IPS-20b (cell line): ENCODE measurements around the gene GDE1.

Experiments
- H3K27ac ChIP-seq: one replicate; pipeline ENCODE4 v1.5.1; 2013; ENCODE audit warnings: low read length
- H3K27me3 ChIP-seq: 2 replicates; pipeline ENCODE4 v1.6.1; 2013; ENCODE audit warnings: mild to moderate bottlenecking, low read length, inconsistent platforms; ENCODE audit not compliant: insufficient read depth
- H3K36me3 ChIP-seq: 2 replicates; pipeline ENCODE4 v1.6.1; 2013; ENCODE audit warnings: low read depth, mild to moderate bottlenecking, inconsistent platforms, low read length, moderate library complexity; ENCODE audit not compliant: insufficient read depth
- H3K4me1 ChIP-seq: 2 replicates; pipeline ENCODE4 v1.6.1; 2013; ENCODE audit warnings: mild to moderate bottlenecking, control low read depth, inconsistent platforms, low read length, moderate library complexity; ENCODE audit not compliant: insufficient read depth
- H3K4me3 ChIP-seq: 2 replicates; pipeline ENCODE4 v1.5.1; 2013; ENCODE audit warnings: mild to moderate bottlenecking, low read length, inconsistent platforms
- H3K9ac ChIP-seq: 2 replicates; pipeline ENCODE4 v1.6.1; 2013; ENCODE audit warnings: low read depth, mild to moderate bottlenecking, inconsistent platforms, low read length, moderate library complexity
- H3K9me3 ChIP-seq: 2 replicates; pipeline ENCODE4 v1.6.1; 2013; ENCODE audit warnings: mild to moderate bottlenecking, low read depth, low read length, inconsistent platforms; ENCODE audit not compliant: insufficient read depth

GDE1 gene

DNA sequence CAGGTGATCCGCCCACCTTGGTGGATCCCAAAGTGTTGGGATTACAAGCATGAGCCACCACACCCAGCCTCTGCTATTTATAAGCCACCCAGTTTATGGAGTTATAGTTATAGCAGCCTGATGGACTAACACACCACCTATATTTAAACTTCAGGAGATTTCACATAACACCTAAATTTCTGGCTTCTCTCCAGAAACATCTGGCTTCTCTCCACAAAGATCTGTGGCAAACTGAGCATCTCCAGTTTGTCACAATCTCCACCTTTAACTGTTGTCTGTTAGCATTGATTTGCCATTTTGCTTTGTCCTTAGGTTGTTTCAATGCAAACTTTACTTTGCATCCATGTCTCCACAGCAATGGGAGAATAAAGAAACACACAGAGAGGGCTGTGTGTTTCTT lies 39.6 kb downstream of the GDE1 start:
- no peak overlapping the region for H3K4me3 ChIP-seq
- H3K9ac ChIP-seq: no peak overlapping the region
- no peaks in the 10 kb centered on the region for H3K27me3 ChIP-seq
- H3K9me3 ChIP-seq: no peaks in the 10 kb centered on the region
- H3K4me1 ChIP-seq: no peaks in the 10 kb centered on the region
- H3K36me3 ChIP-seq: 0 out of 2 replicates have a peak, but pooled peaks cover 3% of the 10 kb centered on the region
- no peak overlapping the region for H3K27ac ChIP-seq

DNA sequence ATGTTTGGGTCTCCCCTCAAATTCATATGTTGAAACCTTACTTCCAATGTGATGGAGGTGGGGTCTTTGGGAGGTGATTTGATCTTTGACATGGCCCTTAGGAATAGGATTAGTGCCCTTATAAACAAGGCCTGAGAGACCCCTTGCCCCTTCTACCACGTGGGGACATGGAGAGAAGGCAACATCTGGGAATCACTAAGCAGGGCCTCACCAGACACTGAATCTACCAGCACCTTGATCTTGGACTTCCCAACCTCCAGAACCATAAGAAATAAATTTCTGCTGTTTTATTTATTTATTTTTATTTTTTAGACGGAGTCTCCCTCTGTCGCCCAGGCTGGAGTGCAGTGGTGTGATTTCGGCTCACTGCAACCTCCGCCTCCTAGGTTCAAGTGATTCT lies 40.1 kb downstream of the GDE1 start:
- Histone ChIP-seq H3K9ac (no peak overlapping the region), H3K27ac (no peak overlapping the region), H3K27me3 (no peaks in the 10 kb centered on the region), H3K4me3 (no peak overlapping the region), H3K4me1 (no peaks in the 10 kb centered on the region), H3K9me3 (no peaks in the 10 kb centered on the region), H3K36me3 (0 out of 2 replicates have a peak, but pooled peaks cover 3% of the 10 kb centered on the region)

DNA sequence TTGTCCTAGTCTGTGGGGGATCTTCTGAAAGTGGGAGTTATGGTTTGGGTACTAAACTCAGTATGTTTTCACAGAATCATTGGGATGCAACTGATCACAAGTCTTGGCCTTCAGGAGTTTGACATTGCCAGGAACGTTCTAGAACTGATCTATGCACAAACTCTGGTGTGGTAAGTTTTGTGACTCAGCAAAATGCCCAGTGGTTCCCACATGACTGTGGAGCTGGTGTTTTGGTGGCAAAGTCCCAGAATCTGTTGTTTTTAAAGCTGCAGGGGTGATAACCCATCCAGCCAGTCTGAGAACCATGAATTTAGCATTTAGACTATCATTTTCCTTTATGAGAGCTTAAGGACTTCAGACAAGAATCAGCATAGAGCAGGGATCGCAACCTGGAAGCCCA lies 40.6 kb downstream of the GDE1 start:
- Histone ChIP-seq H3K9me3 (no peaks in the 10 kb centered on the region), H3K27me3 (no peaks in the 10 kb centered on the region), H3K27ac (no peak overlapping the region), H3K4me1 (no peaks in the 10 kb centered on the region), H3K36me3 (0 out of 2 replicates have a peak, but pooled peaks cover 3% of the 10 kb centered on the region), H3K9ac (no peak overlapping the region), H3K4me3 (no peak overlapping the region)

DNA sequence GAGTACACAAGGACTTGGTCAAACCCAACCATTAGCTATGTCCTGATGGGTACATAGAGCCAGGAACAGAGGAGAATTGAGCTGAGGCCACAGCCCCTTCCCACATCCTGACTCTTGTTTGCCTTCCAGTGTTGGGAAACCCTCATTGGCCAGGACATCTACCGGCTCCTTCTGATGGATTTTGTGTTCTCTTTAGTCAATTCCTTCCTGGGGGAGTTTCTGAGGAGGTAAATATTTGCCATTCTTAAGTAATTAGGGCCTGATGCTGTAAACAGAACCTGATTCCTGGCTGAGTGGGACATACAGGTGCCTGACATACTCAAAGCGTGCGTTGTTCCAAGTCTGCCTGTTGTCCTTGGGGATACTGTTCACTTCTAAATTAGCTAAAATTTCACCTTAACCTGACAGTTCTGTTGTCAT lies 42.6 kb downstream of the GDE1 start:
- Histone ChIP-seq H3K4me3 (no peak overlapping the region), H3K4me1 (no peaks in the 10 kb centered on the region), H3K9ac (no peak overlapping the region), H3K9me3 (no peaks in the 10 kb centered on the region), H3K27ac (no peak overlapping the region), H3K36me3 (0 out of 2 replicates have a peak, but pooled peaks cover 3% of the 10 kb centered on the region), H3K27me3 (no peaks in the 10 kb centered on the region)

GRCh38 chr16:19478505-19478904 lies 43.4 kb downstream of the GDE1 start:
- no peaks in the 10 kb centered on the region for H3K9me3 ChIP-seq
- no peaks in the 10 kb centered on the region for H3K4me1 ChIP-seq
- H3K27ac ChIP-seq: no peak overlapping the region
- H3K27me3 ChIP-seq: no peaks in the 10 kb centered on the region
- H3K9ac ChIP-seq: no peak overlapping the region
- H3K36me3 ChIP-seq: 0 out of 2 replicates have a peak, but pooled peaks cover 3% of the 10 kb centered on the region
- H3K4me3 ChIP-seq: no peak overlapping the region

- H3K4me1 ChIP-seq: no peaks in the 10 kb centered on the region
- H3K27ac ChIP-seq: no peak overlapping the region
- H3K36me3 ChIP-seq: no peaks in the 10 kb centered on the region
- H3K4me3 ChIP-seq: no peak overlapping the region
- H3K9ac ChIP-seq: no peak overlapping the region
- no peaks in the 10 kb centered on the region for H3K27me3 ChIP-seq
- H3K9me3 ChIP-seq: no peaks in the 10 kb centered on the region
These were observed 47.3 kb downstream of the GDE1 start for GRCh38 chr16:19474617-19475016.

- Histone ChIP-seq H3K27ac (no peak overlapping the region), H3K4me3 (no peak overlapping the region), H3K27me3 (no peaks in the 10 kb centered on the region), H3K9ac (no peak overlapping the region), H3K4me1 (no peaks in the 10 kb centered on the region), H3K36me3 (no peaks in the 10 kb centered on the region), H3K9me3 (peaks cover 13% of the 10 kb centered on the region)
These were observed 49.4 kb downstream of the GDE1 start for GRCh38 chr16:19472482-19472881.

GRCh38 chr16:19468300-19468699 lies 53.6 kb downstream of the GDE1 start:
- Histone ChIP-seq H3K27ac (no peak overlapping the region), H3K9me3 (peaks cover 13% of the 10 kb centered on the region), H3K36me3 (no peaks in the 10 kb centered on the region), H3K27me3 (no peaks in the 10 kb centered on the region), H3K4me1 (no peaks in the 10 kb centered on the region), H3K4me3 (no peak overlapping the region), H3K9ac (no peak overlapping the region)

DNA sequence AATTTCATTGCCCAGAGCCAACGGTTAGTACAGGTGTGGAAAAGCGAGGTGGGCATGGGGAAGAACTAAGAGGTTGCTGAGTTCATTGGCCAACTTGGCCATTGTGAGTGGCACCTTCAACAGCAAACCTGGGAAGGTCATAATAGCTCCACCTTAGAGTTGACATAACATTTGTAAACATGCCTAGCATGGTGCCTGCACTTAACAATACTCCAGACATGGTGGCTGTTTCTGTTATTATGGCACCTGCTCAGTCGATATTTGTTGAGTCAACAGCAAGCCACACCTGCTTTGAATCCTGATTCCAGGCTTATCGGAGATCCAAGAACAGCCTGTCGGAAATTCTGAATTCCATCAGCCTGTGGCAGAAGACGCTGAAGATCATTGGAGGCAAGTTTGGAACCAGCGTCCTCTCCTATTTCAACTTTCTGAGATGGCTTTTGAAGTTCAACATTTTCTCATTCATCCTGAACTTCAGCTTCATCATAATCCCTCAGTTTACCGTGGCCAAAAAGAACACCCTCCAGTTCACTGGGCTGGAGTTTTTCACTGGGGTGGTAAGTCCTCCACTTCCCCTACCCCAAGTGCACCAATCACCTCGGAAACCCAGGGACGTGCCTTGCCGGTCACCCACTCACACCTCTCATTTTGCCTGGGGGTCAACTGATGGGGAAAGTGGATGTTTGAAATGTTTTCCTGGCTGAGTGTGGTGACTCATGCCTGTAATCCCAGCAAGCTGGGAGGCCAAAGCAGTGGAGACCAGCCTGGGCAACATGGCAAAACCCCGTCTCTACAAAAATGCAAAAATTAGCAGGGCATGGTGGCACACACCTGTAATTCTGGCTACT lies 58.2 kb downstream of the GDE1 start:
- H3K4me3 ChIP-seq: no peak overlapping the region
- no peak overlapping the region for H3K27ac ChIP-seq
- H3K9ac ChIP-seq: no peak overlapping the region
- H3K9me3 ChIP-seq: peaks cover 6% of the 10 kb centered on the region
- H3K27me3 ChIP-seq: no peaks in the 10 kb centered on the region
- no peaks in the 10 kb centered on the region for H3K36me3 ChIP-seq
- H3K4me1 ChIP-seq: no peaks in the 10 kb centered on the region

GRCh38 chr16:19460397-19460796 lies 61.5 kb downstream of the GDE1 start:
- no peak overlapping the region for H3K27ac ChIP-seq
- no peaks in the 10 kb centered on the region for H3K9me3 ChIP-seq
- no peaks in the 10 kb centered on the region for H3K4me1 ChIP-seq
- H3K27me3 ChIP-seq: no peaks in the 10 kb centered on the region
- H3K36me3 ChIP-seq: no peaks in the 10 kb centered on the region
- no peak overlapping the region for H3K9ac ChIP-seq
- H3K4me3 ChIP-seq: no peak overlapping the region

DNA sequence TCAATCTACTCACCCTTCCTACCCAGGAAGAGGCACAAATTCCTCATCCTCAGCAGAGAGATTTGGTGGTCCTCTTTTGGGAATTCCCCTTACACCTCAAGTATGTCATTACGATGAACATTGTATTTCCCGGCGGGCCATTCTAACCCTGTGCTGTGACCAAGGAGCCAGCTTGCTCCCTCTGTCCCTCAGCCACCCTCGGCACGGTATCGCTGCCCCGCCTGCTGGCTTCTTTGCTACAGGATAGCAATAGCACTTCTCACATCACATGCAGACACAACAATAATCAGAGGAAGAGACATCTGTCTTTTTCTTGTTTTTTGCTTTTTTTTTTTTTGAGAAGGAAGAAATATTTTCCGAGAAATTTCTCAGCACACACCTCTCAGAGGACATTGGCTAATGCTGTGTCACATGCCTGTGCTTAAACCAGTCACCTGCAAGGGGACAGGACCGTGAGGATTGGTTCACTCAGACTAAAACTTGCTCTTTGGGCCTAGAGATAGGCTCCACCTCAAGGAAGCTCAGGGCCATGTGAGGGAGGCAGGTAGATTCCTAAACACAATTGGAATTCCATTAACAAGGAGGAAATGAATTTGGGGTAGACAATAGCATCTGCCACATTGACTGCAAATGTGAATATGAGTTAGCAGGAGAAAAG lies 63.0 kb downstream of the GDE1 start:
- no peaks in the 10 kb centered on the region for H3K36me3 ChIP-seq
- no peak overlapping the region for H3K9ac ChIP-seq
- no peak overlapping the region for H3K4me3 ChIP-seq

More for the DNA sequence above, 63.0 kb downstream of the GDE1 start:
- no peak overlapping the region for H3K27ac ChIP-seq
- no peaks in the 10 kb centered on the region for H3K27me3 ChIP-seq
- H3K9me3 ChIP-seq: no peaks in the 10 kb centered on the region
- no peaks in the 10 kb centered on the region for H3K4me1 ChIP-seq
